ENCODE measurements around the gene KRT32.

KRT32 gene

DNA sequence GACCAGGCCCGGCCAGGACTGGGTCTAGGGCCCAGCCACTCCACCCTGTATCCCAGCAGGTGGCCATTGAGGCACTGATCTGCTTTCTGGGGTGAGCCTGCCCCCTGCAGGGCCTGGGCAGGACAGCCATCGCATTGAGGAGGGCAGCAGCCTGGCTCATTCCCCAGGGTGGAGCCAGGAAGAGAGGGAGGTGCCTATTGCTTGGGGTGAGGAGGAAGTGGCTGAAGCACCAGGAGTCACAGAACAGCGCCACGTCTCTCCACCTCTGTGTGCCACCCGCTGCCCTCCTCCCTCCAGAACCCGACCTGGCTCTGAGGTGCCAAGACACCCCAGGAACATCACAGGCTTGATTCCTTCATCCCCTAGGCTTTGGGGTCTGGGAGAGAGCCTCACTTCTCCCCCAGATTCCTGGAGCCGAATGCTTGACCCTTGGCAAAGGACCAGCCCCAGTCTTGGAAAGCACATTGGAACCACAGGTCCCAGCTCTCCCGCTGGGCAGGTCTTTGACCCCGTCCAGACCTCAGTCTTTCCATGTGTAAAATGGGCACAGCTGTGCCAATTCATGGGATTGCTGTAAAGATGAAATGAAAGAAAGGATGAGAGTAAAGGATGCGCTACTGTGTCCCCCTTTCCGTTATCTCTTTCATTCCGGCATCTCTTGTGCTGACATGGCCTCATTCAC, 29.8 kb upstream of the KRT32 start:
- peak; percentile 73 for DNase-seq (ENCODE audit: low read depth, low spot score)
- no peak overlapping the region for H3K4me3 ChIP-seq (ENCODE audit: low read length)

DNA sequence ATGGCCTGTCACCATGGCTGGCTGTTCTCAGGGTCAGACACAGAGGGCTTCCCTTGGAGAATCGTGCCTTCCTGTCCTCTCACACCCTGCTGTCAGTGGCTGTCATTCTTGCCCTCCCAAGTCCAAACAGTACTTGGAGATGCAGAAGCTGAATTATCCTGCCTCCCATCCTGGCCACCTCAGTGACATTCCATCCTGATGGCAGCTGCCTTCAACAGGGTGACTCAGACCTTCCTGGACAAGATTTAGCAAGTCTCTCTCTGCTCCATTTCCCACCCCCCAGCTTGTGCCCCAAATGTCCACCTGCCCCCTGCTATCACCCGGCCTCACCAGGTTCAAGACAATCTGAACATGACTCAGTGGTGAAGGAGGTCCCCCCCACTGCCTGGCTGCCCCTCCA, 27.3 kb upstream of the KRT32 start:
- no peak for DNase-seq (ENCODE audit: low read depth, low spot score)
- H3K4me3 ChIP-seq (ENCODE audit: low read length): no peak overlapping the region

DNA sequence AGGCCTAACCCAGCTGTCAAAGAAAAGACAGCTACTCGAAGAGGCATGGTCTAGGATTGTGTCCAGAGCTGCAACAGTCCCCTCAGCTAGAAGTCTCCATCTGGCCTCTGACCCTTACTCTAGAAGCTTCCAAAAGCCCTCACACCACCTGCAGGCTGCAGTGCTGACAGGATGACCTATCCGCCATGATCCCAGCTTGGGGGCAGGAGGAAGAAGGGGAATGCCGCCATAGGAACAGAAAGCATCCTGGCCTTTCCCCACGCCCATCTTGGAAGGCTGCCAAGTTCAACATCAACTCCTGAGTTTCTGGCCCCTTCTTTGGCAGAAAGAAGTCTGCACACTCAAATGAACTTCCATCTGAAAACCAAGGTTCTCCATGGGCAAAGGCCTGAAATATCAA, 25.6 kb upstream of the KRT32 start:
- no peak overlapping the region for H3K4me3 ChIP-seq (ENCODE audit: low read length)

DNA sequence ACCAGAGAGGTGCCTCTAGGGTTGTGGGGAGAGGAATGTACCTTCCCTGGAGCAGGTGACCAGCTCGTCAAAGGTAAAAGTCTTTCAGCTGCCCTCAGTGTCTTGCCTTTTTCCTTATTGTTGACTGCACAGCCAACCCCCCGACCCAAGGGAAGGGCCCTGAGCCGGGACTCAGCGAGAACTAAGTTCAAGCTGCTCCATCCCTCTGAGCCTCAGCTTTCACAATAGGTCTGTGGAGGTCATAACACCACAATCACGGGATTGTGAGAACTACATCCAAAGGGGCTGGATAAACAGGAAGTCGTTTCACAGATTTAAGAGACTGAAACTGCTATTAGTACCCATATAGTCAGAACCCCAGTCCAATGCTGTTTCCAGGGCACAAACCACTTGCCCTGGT, 25.2 kb upstream of the KRT32 start:
- no peak overlapping the region for H3K4me3 ChIP-seq (ENCODE audit: low read length)
- no peak for DNase-seq (ENCODE audit: low read depth, low spot score)

More for the DNA sequence above, 25.6 kb upstream of the KRT32 start:
- no peak for DNase-seq (ENCODE audit: low read depth, low spot score)

DNA sequence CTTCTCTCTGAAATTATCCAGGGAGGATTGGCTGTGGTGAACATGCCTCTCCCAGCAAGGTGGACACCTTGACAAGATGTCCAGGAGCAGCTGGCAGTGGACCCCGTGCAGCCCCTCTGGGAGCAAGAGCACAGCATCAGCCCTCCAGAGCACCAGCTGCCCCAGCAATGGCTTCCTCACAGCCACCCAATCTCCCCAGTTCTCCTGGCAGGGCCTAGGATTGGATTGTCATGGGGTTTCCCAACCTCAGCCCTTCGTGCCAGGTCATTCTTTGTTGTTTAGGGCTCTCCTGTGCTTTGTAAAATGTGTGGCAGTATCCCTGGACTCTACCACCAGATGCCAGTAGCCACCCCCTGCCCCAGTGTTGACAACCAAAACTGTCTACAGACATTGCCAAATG, 24.3 kb upstream of the KRT32 start:
- DNase-seq (ENCODE audit: low read depth, low spot score): no peak
- no peak overlapping the region for H3K4me3 ChIP-seq (ENCODE audit: low read length)

DNA sequence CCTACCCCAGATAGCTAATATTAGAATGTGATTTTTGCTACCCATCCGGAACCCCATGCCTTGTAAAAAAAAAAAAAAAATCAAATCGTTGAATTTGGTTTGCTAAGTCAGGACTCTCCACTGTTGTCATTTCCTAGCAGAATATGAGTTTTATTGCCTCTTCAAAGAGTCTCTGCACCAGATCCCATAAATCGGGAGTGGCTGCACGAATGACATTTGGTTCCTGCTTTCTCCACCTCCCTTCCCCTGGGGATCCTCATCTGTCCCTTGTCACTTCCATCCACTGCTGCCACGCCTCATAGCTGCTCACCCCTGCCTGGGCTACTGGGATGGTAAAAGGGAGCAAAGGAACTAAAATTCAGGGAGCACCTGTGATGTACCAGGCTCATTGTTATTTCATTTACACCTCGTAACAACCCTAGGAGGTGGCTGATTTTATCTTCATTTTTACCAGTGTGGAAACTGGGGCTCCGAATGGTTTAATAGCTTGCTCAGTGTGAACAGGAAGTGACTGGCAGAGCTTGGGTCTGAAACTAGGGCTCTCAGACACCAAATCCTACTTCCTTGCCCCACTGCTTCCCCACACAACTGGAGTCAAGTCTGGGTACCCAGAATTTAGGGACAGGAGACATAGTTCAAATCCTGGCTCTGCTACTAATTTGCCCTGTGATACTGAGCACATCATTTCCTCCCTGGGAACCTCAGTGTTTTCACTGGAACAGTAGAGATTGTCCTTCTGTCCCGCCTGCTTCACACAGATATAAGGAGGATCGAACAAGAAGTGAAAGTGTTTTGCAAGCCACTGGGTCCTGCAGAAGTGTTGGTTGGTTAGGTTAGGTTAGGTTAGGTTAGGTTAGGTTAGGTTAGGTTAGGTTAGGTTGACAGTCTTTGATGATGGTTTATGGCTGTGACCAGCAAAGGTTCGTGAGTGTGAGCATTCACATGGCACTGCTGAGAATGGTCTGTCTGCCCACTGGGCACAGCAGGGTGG, 23.1 kb upstream of the KRT32 start:
- no peak for DNase-seq (ENCODE audit: low read depth, low spot score)
- no peak overlapping the region for H3K4me3 ChIP-seq (ENCODE audit: low read length)

DNA sequence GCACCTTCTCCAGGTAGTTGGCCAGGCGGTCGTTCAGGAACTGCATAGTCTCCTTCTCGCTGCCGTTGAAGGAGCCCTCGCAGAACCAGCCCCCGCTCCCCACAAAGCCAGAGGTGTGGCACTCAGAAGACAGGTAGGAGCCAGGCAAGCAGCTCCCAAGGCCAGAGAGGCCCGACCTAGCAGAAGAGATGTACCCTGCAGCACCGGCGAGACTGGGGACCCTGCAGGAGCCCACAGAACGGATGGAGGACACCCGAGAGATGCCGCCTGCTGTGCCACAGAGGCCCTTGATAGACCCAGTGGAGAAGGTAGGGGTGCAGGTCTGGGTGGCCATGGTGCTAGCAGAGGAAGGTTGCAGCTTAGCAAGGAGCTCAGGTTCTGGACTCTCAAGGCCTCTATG, 22.3 kb upstream of the KRT32 start, which contains the start of gene KRT36:
KRT36 (minus strand) TSS at position 380 of the 400 bp plus-strand sequence; CDS start at position 334, 46 bp downstream.
- DNase-seq (ENCODE audit: low read depth, low spot score): no peak
- no peak within 1 kb of the TSS for H3K4me3 ChIP-seq (ENCODE audit: low read length)

DNA sequence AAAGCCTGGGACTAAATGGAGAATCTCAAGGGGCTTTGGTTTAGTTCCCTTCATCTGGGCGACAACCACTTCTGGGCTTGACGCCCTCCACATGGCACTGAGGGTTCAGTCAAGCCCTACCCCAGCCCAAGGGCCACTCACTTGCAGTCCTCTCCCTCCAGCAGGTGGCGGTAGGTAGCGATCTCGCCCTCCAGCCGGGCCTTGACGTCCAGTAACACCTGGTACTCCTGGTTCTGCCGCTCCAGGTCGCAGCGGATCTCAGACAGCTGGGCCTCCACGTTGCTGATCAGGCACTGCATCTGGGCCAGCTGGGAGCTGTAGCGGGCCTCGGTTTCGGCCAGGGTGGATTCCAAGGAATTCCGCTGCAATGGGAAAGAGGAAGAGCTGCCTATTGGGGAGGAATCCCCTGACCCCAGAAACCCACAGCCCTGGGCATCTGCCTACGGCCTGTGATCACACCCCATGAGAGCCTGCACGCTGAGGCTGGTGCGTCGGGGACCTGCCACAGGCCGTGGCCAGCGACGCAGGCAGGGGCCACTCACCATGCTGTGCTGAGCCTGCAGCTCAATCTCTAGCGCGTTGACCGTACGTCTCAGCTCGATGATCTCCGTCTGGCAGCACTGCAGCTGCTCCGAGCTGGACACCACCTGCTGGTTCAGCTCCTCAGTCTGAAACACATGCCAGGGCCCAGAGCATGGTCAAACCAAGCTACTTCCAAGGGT, 19.8 kb upstream of the KRT32 start:
- DNase-seq (ENCODE audit: low read depth, low spot score): no peak
- H3K4me3 ChIP-seq (ENCODE audit: low read length): no peak overlapping the region

DNA sequence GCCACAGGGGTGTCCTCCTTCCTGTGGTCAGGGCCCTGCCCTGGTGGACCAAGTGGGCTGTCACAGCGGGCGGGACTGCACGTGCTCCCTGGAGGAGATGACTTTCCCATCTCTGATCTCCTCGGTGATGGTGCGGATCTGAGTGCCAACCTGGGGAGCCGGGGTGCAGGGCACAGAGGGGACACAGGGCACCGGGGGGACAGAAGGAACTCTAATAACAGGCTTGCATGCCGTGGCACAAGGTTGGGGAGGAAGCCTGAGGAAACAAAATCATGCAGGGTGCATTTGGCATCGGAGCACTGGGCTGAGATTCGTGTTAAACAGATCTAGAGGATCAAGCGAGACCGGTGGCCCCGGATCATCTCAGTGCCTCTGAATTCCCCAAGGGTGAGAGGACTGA, 19.1 kb upstream of the KRT32 start:
- DNase-seq (ENCODE audit: low read depth, low spot score): no peak
- no peak overlapping the region for H3K4me3 ChIP-seq (ENCODE audit: low read length)

DNA sequence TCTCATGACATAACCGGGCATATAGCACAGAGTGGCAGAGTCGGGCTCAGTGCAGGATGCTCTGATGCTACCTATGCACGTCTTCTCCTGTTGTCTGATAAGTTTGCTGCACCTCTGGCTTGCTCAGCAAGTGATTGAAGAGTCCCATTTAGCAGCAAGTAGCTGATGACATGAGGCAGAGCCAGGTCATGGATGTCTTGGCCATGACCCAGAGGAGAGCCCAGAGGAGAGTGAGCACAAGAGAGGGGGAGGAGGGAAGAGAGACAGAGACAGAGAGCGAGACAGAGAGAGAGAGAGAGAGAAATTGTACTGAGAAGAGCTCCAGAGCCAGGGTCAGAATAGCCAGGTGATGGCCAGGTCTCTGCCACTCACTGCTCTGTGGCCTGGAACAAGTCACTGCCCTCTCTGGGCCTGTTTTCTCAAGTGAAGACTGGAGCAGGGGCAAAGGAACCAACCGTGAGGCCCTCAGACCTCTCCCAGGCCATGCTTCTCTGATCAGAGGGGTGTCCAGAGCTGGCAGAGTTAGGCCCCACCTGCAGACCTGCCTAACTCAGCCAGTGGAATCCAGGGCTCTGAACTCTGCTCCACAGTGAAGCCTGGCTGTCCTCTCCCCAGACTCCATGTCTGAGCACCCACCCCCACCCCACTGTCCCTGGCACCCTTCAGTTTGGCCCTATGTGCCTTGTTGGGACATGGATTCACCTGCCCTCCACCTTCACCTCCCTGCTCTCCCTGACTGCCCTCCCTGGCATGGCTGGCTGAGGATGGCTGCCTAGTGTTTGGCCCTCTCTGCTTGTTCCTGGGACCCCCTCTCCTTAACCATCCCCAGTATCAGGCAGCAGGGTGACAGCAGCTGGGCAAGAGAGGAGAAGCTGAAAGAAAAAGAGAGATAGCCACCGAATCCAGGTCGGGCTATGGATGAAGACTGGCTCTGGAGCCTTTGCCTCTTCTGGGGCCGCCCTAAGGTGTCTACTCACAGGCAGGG, 18.0 kb upstream of the KRT32 start:
- DNase-seq (ENCODE audit: low read depth, low spot score): no peak

DNA sequence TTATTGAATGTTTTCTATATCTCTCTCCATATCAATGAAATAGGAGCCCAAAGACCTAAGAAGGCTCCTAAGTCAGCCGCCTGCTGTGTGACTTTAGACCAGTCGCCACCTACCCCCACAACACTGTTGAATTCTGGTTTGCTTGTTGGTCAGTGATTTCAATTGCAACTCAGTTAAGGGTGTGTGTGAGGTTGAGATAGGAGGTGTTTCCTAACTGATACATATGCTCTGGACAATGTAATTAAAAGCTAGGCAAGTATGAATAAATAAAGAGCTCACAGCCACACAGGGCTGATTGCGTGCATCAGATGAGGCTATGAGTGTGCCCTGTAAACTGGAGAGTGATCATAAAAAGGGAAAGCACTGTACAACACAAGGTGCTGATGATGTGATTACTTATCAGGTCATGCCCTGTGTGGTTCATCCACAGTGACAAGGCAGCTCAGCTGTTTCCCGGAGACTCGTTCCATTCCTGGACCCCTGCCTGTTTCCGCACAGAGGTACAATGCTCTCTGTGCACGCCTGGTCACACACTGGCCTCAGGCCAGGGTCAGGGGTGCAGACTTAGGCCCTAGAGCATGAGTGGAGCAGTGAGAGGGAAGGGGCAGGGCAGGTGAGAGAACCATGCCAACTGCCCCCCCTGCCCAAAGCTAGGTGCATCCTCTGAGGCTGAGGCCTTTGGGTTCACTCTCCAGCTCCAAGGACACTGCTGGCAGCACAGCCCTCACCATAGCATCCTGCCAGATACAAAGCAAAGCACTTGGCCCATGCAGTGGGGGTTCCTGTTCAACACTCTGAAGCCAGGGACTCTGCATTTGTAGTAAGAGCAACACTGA, 17.0 kb upstream of the KRT32 start:
- no peak for DNase-seq (ENCODE audit: low read depth, low spot score)
- no peak overlapping the region for H3K4me3 ChIP-seq (ENCODE audit: low read length)

More for the DNA sequence above, 18.0 kb upstream of the KRT32 start:
- H3K4me3 ChIP-seq (ENCODE audit: low read length): no peak overlapping the region

DNA sequence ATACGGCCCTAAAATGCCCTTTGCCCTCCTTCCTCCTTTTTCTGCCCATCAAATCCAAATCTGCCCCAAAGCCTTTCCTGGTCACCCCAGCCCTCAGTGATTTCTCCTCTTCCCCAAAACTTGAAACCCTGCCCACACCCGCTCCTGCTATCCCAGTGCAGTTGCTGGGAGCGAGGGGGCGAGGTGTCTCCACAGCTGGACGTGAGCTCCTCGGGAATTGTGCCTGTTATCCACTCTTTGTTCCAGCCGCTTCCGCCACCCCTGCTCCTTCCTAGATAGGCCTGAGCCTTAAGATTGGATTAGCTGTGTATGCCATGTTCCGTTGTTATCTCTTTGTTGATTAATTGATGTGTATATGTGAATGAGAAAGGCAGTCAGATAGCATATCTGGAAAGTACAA, 16.3 kb upstream of the KRT32 start:
- DNase-seq (ENCODE audit: low read depth, low spot score): no peak
- H3K4me3 ChIP-seq (ENCODE audit: low read length): no peak overlapping the region

DNA sequence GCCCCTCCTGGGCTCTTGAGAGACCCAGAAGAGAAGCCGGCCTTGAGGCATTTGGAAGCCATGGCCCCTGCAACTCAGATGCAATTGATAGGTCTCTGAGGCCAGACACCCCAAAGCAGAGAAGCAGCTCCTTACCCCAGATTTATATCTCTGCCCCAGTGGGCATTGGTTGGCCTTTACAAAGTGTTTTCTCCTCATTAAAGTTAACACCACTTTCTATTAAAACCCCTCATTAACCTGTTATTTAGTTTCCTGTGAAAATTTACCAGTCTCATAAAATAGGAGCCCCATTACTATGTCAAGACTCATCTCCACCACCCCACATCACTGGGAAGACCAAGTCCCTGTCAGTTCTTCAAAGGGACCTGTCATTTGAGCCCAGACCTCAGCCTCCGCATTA, 13.8 kb upstream of the KRT32 start, which contains the start of gene KRT35:
KRT35 (minus strand) TSS at position 116 of the 400 bp plus-strand sequence; CDS start at position 62, 54 bp downstream.
- DNase-seq (ENCODE audit: low read depth, low spot score): no peak
- no peak within 1 kb of the TSS for H3K4me3 ChIP-seq (ENCODE audit: low read length)

DNA sequence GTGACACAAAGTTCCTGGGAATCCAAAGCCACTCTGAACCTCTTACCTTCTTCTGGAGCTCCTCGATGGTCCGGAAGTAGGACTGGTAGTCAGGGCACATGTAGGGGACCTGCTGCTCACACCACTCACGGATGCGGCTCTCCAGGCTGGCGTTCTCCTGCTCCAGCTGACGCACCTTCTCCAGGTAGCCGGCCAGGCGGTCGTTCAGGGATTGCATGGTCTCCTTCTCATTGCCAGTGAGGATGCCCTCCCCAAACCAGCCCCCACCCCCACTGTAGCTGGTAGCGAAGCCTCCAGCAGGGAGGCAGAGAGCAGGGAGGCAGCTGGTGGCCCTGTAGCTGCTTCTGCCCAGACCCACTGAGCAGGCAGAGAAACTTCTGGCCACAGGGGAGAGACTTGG, 13.4 kb upstream of the KRT32 start:
- DNase-seq (ENCODE audit: low read depth, low spot score): no peak

DNA sequence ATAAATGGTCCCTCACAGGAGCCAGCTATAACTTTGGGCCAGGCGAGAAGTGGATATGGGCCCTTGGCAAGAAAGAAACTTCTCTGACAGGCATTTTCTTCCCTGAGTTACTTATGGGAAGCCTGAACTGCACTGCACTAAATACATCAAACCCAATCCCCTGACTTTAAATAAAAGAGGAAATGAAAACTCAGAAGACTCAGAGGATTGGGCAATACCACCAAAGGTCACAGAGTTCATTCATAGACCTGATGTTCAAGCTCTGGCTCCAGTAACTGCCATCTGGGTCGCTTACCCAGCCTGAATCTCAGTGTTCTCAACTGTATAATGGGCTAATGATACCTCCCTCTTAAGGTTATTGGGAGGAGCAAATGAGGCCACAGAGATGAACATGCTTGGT, 12.9 kb upstream of the KRT32 start:
- no peak for DNase-seq (ENCODE audit: low read depth, low spot score)
- H3K4me3 ChIP-seq (ENCODE audit: low read length): no peak overlapping the region

More for the DNA sequence above, 13.4 kb upstream of the KRT32 start:
- H3K4me3 ChIP-seq (ENCODE audit: low read length): no peak overlapping the region

DNA sequence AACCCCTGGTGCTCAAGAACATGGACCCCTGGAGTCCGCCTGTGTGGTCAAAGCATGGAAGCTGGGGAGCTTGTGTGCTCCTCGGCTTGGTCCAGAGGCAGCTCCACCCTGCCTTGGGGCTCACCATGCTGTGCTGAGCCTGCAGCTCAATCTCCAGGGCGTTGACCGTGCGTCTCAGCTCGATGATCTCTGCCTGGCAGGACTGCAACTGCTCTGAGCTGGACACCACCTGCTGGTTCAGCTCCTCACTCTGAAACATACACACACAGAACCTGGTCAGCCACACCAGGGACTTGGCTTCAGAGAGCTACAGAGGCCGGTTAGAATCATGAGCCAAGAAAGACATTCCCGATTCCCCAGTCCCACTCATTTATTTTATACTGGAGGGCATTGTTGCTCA, 11.1 kb upstream of the KRT32 start:
- no peak overlapping the region for H3K4me3 ChIP-seq (ENCODE audit: low read length)
- no peak for DNase-seq (ENCODE audit: low read depth, low spot score)

All from Jurkat, Clone E6-1 (cell line).